Loucy (cell line): ENCODE results near the gene SPI1.

Source experiments
- CTCF ChIP-seq: fragments of 200-600 bp; sonication (generic); conservative IDR thresholded peaks from 2 replicates; pipeline ENCODE4 v1.5.1; 2014; ENCODE audit warnings: mild to moderate bottlenecking, antibody characterized with exemption, low read length
- EZH2phosphoT487 ChIP-seq: fragments of 200-600 bp; IDR thresholded peaks from 2 replicates; pipeline ENCODE4 v1.6.1; 2018; ENCODE audit warnings: antibody characterized with exemption, mild to moderate bottlenecking, moderate library complexity, borderline replicate concordance

DNA sequence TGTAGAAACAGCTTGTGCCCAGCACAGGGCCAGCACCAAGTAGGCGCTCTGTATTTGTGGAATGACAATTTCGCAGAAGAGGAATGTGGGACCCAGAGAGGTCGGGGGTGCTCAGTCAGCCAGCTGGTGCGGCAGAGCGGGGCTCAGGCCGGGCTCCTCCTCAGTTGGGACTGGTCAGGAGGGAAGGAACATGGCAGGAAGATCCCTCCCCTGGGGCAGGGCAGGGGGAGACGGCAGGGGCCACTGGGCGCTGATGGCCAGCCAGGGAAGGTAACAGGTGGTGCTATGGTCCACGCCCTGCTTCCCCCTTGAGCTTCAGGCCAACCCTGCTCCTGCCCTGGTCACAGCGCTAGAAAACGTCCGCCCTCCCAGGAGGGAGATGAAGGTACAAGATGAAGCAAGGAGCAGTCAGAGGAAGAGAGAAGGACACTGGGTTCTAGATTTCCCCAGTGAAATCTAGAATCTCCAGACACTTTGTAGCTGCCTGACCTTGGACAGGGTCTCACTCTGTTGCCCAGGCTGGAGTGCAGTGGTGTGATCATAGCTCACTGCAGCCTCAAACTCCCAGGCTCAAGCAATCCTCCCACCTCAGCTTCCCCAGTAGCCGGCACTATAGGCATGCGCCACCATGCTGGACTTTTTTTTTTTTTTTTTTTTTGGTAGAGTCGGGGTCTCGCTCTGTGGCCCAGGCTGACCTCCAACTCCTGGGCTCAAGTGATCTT lies 13.5 kb upstream of the SPI1 start:
- TF ChIP-seq CTCF (no peak), EZH2phosphoT487 (no peak)
